Measurements from ENCODE around the gene PHF2.

- TF ChIP-seq TAF1 (IDR thresholded peaks at IDR 0.05; ENCODE audit: borderline replicate concordance, low read depth, low read length): no peak
- no peak for TF ChIP-seq MAX (IDR thresholded peaks at IDR 0.05; ENCODE audit: low read depth)
- TF ChIP-seq EZH2phosphoT487 (IDR thresholded peaks at IDR 0.05; ENCODE audit: borderline replicate concordance, low read depth): no peak
- TF ChIP-seq CTCF (IDR thresholded peaks at IDR 0.05): no peak
- TF ChIP-seq USF1 (IDR thresholded peaks at IDR 0.05; ENCODE audit: borderline replicate concordance, low read depth): no peak
- no peak for TF ChIP-seq POLR2AphosphoS5 (IDR thresholded peaks at IDR 0.05; ENCODE audit: low read depth, low read length)
- no peak for TF ChIP-seq IRF3 (IDR thresholded peaks at IDR 0.05; ENCODE audit: low read depth, low read length)
- TF ChIP-seq REST (IDR thresholded peaks at IDR 0.05; ENCODE audit: low read depth, low read length): no peak
- TF ChIP-seq FOXM1 (IDR thresholded peaks at IDR 0.05; ENCODE audit: low read depth): no peak
Observed at GRCh38 chr9:93623753-93624152, 47.4 kb downstream of the PHF2 start.

All from SK-N-SH (cell line).